HL-60 (cell line): ENCODE results near the gene MTHFD1L.

Experiments used
- DNase-seq, 2 experiments: peaks; one replicate each; pipeline ENCODE4 v3.0.0-alpha.2; 2010 to 2020; ENCODE audit warnings: low read depth in 1 of 2, low spot score in 1 of 2
- H3K27ac ChIP-seq: fragments of 250-450 bp; sonication (Bioruptor Pico); replicated peaks from 2 replicates; pipeline ENCODE4 v1.5.1; 2020; ENCODE audit warnings: mild to moderate bottlenecking, moderate library complexity
- H3K27me3 ChIP-seq: fragments of 250-450 bp; sonication (Bioruptor Pico); 2 replicates; pipeline ENCODE4 v1.5.1; 2021; ENCODE audit warnings: mild to moderate bottlenecking, moderate library complexity; ENCODE audit not compliant: insufficient read depth, poor library complexity, severe bottlenecking
- H3K4me3 ChIP-seq: replicated peaks from 2 replicates; pipeline ENCODE4 v1.5.1; 2011; ENCODE audit warnings: mild to moderate bottlenecking, control low read depth, low read length; ENCODE audit not compliant: insufficient read depth
- CTCF ChIP-seq: IDR thresholded peaks from one replicate; pipeline ENCODE4 v1.5.1; 2011; ENCODE audit warnings: low read length, control low read depth, inconsistent platforms; ENCODE audit not compliant: insufficient read depth
- GABPA ChIP-seq: IDR thresholded peaks from 2 replicates; pipeline ENCODE4 v1.6.1; 2012; ENCODE audit warnings: low read depth
- POLR2AphosphoS5 ChIP-seq: IDR thresholded peaks from 2 replicates; pipeline ENCODE4 v1.6.1; 2012; ENCODE audit warnings: low read depth
- REST ChIP-seq: IDR thresholded peaks from 2 replicates; pipeline ENCODE4 v1.6.1; 2012; ENCODE audit warnings: low read depth; ENCODE audit not compliant: insufficient replicate concordance
- SPI1 ChIP-seq: IDR thresholded peaks from 2 replicates; pipeline ENCODE4 v1.6.1; 2012; ENCODE audit warnings: low read depth, mild to moderate bottlenecking, borderline replicate concordance

The MTHFD1L gene

DNA sequence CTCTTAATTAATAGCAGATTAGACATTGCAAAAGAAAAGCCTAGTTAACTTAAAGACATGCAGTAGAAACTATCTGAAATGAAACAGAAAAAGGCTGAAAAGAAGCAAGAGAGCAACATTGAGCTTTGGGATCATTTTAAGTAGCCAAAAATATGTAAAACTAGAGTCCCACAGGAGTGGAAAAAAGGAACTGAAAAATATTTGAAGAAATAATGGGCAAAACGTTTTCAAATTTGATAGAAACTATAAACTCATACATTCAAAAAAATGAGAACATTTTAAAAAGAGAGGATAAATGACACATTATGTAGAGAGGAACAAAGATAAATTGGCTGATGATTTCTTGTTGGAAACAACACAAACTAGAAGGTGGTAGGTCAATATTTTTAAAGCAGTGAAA lies 208.2 kb downstream of the MTHFD1L start:
- no peak overlapping the region for H3K4me3 ChIP-seq
- no peak for DNase-seq
- no peak overlapping the region for H3K27ac ChIP-seq
- no peak for TF ChIP-seq GABPA
- TF ChIP-seq SPI1, result no peak
- TF ChIP-seq REST, result no peak
- no peak for TF ChIP-seq POLR2AphosphoS5
- no peak for TF ChIP-seq CTCF
- H3K27me3 ChIP-seq, result no peaks in the 10 kb centered on the region

- no peak for DNase-seq
- Histone ChIP-seq H3K27ac (no peak overlapping the region), H3K27me3 (no peaks in the 10 kb centered on the region), H3K4me3 (no peak overlapping the region)
- TF ChIP-seq CTCF, result no peak
- TF ChIP-seq GABPA, result no peak
- TF ChIP-seq SPI1, result no peak
- TF ChIP-seq POLR2AphosphoS5, result no peak
- no peak for TF ChIP-seq REST
Measured at GRCh38 chr6:151075005-151075404, 209.5 kb downstream of the MTHFD1L start.

- Histone ChIP-seq H3K27ac (no peak overlapping the region), H3K4me3 (no peak overlapping the region), H3K27me3 (no peaks in the 10 kb centered on the region)
- TF ChIP-seq GABPA, result no peak
- no peak for TF ChIP-seq POLR2AphosphoS5
- no peak for TF ChIP-seq SPI1
- TF ChIP-seq CTCF, result no peak
- no peak for TF ChIP-seq REST
- no peak for DNase-seq
Measured at GRCh38 chr6:151075527-151075926, 210.0 kb downstream of the MTHFD1L start.
